ENCODE results near the gene PHF14.

Gene PHF14

GRCh38 chr7:11155883-11156282 is 182.2 kb downstream of the PHF14 start:
- in situ Hi-C loops (cut with MboI; ENCODE audit: low pct_unique_long_range_greater_than_20kb, low sequenced_read_pairs, unreplicated experiment), result no loop called here
- DNase-seq (ENCODE audit: low spot score), result no peak
- TF ChIP-seq, protein P1, sequence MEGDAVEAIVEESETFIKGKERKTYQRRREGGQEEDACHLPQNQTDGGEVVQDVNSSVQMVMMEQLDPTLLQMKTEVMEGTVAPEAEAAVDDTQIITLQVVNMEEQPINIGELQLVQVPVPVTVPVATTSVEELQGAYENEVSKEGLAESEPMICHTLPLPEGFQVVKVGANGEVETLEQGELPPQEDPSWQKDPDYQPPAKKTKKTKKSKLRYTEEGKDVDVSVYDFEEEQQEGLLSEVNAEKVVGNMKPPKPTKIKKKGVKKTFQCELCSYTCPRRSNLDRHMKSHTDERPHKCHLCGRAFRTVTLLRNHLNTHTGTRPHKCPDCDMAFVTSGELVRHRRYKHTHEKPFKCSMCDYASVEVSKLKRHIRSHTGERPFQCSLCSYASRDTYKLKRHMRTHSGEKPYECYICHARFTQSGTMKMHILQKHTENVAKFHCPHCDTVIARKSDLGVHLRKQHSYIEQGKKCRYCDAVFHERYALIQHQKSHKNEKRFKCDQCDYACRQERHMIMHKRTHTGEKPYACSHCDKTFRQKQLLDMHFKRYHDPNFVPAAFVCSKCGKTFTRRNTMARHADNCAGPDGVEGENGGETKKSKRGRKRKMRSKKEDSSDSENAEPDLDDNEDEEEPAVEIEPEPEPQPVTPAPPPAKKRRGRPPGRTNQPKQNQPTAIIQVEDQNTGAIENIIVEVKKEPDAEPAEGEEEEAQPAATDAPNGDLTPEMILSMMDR (IDR thresholded peaks at IDR 0.05; ENCODE audit: extremely low read depth, insufficient read depth, missing control alignments), result no peak

GRCh38 chr7:11161499-11161898 is 187.8 kb downstream of the PHF14 start:
- no peak for DNase-seq (ENCODE audit: low spot score)

GRCh38 chr7:11163220-11163619 is 189.5 kb downstream of the PHF14 start:
- in situ Hi-C loops (cut with MboI; ENCODE audit: low pct_unique_long_range_greater_than_20kb, low sequenced_read_pairs, unreplicated experiment), result no loop called here
- DNase-seq (ENCODE audit: low spot score), result no peak
- TF ChIP-seq, protein P1 (IDR thresholded peaks at IDR 0.05; ENCODE audit: extremely low read depth, insufficient read depth, missing control alignments), result no peak

More at GRCh38 chr7:11161499-11161898, 187.8 kb downstream of the PHF14 start:
- TF ChIP-seq, protein P1 (IDR thresholded peaks at IDR 0.05; ENCODE audit: extremely low read depth, insufficient read depth, missing control alignments), result no peak
- in situ Hi-C loops (cut with MboI; ENCODE audit: low pct_unique_long_range_greater_than_20kb, low sequenced_read_pairs, unreplicated experiment), result no loop called here

DNA sequence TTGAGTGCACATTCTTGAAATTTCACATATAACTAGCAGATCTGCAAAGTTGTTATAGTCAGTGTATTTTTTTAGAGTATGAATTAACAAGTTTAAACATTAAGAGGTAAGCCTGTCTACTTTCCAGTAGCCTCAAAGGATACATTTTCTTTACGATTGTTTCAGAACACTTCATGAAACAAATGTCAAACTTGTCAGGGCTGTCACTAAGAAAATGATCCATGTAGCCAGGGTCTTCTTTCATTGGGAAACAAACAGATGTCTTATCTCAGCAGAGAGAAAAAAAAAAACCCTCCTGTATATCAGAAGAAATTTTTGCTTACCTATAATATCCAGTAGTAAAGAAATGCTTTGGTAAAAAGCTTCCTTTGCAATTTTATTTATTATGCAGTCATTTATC is 192.4 kb downstream of the PHF14 start:
- no peak for DNase-seq (ENCODE audit: low spot score)
- TF ChIP-seq, protein P1 (IDR thresholded peaks at IDR 0.05; ENCODE audit: extremely low read depth, insufficient read depth, missing control alignments), result no peak
- in situ Hi-C loops (cut with MboI; ENCODE audit: low pct_unique_long_range_greater_than_20kb, low sequenced_read_pairs, unreplicated experiment), result no loop called here

GRCh38 chr7:11168650-11169170 is 195.0 kb downstream of the PHF14 start:
- in situ Hi-C loops (cut with MboI; ENCODE audit: low pct_unique_long_range_greater_than_20kb, low sequenced_read_pairs, unreplicated experiment), result no loop called here
- DNase-seq (ENCODE audit: low spot score), result no peak
- TF ChIP-seq, protein P1 (IDR thresholded peaks at IDR 0.05; ENCODE audit: extremely low read depth, insufficient read depth, missing control alignments), result no peak

GRCh38 chr7:11170175-11170574 is 196.5 kb downstream of the PHF14 start:
- DNase-seq (ENCODE audit: low spot score), result no peak
- in situ Hi-C loops (cut with MboI; ENCODE audit: low pct_unique_long_range_greater_than_20kb, low sequenced_read_pairs, unreplicated experiment), result no loop called here
- TF ChIP-seq, protein P1 (IDR thresholded peaks at IDR 0.05; ENCODE audit: extremely low read depth, insufficient read depth, missing control alignments), result no peak
